Left hindlimb (tissue), 1 donor: Measurements from ENCODE around the gene NATD1.

Source experiments
- DNase-seq: peaks from one replicate; pipeline ENCODE4 v3.0.0-alpha.2; 2018

Gene NATD1

GRCh38 chr17:21252796-21253645 lies at the start of gene NATD1:
TSS of gene NATD1 (minus strand) at chr17:21253410. CDS start at chr17:21253264, 146 bp downstream.
- peak; percentile 87 for DNase-seq

GRCh38 chr17:21301593-21302550 lies 48.7 kb upstream of the NATD1 start:
- DNase-seq, result no peak

DNA sequence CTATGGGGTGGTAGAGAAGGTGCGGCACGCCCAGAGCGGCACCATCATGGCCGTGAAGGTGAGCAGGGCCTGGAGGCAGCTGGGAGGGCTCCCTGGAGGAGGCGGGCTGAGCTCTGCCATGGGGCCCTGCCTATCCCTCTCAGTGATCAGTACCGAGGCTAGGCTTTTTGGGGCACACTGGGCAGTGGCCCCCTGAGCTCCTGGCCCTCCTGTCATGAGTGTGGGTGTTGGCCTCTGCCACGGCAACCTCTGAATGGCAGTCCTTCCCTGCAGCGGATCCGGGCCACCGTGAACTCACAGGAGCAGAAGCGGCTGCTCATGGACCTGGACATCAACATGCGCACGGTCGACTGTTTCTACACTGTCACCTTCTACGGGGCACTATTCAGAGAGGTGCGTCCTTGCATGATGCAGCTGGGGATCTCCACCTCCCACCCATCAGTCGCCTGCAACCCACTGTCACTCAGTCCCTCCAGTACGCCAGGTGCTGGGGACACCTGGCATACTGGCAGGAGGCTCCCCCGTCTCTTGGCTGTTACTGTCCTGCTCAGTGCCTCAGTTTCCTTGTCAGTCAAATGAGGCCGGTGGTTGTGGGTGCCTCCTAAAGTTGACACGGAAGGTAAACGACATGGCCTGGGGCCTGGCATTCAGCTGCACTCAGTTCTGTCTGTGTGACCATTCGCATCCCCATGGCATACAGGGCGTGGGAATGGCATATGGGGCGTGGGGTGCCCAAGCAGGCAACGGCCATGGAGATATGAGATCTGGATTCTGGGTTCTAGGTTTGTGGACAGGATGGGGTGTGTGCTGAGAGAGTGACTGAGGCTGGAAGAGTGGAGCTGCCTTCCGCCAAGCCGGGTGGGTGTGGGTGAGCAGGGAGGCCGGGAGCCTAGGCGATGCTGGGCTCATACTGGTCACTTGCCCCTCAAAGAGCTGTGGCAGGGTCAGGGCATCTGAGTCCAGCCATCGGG lies 47.7 kb upstream of the NATD1 start:
- no peak for DNase-seq

DNA sequence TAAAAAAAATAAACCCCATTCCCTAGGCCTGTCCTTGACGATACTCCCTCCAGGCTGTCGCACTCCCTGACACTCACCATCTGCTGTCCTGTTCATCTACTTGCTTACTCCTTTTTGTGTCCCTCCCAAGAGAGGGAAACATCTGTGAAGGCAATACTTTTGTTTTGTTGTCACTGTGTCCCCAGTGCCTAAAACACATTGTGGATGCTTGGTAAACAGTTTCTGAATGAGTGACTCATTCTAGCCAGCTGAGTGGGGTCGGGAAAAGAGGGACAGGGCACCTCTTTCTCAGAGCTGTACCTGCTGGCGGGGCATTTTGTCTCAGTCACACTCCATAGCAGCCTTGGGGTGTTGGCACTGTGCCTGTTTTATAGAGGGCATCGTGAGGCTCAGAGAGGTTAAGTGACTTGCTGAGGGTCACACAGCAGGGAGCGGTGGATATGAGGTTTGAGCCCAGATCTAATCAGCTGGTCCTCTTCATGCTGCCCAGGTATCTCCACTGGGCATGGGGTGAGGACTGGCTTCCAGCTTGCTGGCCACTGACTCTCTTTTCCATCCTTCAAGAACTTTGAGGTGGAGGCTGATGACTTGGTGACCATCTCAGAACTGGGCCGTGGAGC lies 46.9 kb upstream of the NATD1 start:
- no peak for DNase-seq

- DNase-seq, result no peak
These were observed 45.8 kb upstream of the NATD1 start for GRCh38 chr17:21298983-21299519.

GRCh38 chr17:21298056-21298982 lies 45.1 kb upstream of the NATD1 start:
- DNase-seq, result no peak

DNA sequence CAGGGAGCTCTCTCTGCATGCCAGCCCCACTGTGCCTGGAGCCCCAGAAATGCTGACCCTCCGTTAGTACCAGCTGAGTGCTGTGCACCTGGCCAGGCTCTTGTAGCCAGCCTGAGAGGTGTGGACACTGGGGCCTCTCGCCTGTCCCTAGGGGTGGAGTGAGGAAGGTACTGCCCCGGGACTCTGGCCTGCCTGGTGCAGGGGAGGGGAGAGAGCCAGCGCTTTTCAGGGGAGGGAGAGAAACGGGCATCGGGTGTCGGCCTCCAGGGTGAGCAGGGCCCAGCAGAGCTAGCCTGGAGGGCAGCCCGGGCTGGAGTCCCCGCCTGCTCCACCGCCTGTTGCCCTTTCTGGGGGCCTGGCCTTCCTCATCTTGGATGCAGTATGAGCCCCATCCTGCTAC lies 44.4 kb upstream of the NATD1 start:
- DNase-seq, result no peak

GRCh38 chr17:21297026-21297520 lies 43.9 kb upstream of the NATD1 start:
- DNase-seq, result no peak

DNA sequence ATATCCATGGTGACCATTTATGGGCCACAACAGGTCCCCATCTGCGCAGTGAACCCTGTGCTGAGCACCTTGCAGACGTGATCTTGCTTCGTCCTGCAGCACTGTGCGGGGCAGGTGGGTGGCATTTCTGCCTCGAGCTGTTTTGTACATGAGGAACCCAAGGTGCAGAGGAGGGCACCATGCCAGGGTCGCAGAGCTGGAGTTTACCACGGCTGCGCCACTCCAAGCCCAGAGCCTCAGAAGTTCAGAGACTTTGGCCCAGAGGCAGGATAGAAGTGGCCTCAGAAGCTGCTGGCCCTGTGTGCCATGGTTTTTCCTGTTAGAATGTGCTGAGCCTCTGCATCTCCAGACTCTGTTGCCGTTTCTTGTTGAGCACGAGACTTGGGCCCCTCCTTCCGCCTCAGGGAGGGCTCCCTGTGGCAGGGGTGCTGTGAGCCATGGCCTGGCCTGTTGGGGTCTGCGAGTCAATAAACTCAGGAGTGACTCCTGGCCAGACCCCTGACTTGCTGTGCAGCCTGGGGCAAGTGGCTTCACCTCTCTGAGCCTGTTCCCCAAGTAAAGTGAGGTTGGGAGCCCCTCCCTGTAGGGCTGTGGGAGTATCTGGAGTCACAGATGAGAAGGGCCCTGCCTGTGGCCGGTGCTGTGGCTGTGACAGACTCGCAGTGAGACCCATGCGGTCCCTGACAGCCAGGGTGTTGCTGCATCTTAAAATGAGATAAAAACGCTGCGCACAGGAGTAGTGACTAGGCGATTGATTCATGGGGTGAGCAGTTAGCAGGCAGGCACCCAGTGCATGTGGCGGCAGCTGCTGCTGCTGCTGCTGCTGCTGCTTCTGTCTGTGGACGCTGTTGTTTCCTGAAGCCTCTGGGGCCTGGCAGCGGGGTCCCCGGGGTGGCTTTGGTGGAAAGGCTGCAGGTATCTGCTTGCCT lies 43.2 kb upstream of the NATD1 start:
- no peak for DNase-seq

- DNase-seq, result no peak
These were observed 42.1 kb upstream of the NATD1 start for GRCh38 chr17:21295036-21295952.

- DNase-seq, result no peak
These were observed 41.3 kb upstream of the NATD1 start for GRCh38 chr17:21294321-21295035.

GRCh38 chr17:21293831-21294210 lies 40.6 kb upstream of the NATD1 start:
- DNase-seq, result no peak

DNA sequence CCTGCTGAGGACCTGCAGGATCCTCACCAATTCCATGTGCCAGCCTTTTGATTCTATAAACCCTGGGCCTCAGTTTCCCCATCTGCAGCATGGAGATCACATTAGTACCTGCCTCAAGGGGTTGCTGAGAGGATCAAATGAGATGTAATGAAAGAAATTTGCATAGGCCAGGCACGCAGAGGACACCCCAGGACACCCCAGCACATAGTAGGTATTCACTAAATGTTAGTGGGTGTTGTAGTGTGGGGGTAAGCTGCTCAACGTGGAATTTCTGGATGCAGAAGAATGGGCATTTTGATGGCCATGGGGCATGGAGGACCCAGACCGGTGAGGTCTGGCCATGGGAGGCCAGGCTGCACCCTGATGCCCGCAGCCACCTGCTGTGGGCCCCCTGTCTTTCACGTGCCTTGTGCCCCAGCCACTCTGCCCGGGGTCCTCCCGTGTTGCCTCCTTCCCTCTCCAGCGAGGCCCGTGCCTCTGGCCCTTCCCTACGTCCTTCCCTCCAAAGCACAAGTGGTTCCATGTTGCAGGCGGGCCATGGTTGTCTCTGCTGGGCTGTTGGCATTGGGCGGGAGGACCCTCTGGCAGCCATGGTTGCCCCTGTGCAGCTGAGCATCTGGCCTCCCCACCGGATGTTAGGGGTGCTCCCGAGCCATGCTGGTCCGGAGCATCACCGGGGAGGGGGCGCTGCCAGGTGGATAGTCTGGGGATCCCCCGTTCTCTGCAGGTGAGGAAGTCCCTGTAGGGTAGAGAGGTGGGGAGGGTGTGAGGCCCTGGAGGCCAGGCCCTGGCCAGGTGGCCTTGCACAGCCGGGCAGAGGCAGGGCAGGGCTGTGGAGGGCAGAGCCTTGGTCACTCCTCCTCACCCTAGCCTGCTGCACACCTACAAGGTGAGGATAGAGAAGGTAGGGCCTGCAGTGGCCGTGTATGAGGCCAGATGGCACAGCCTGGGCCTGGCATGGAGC lies 39.9 kb upstream of the NATD1 start:
- no peak for DNase-seq

DNA sequence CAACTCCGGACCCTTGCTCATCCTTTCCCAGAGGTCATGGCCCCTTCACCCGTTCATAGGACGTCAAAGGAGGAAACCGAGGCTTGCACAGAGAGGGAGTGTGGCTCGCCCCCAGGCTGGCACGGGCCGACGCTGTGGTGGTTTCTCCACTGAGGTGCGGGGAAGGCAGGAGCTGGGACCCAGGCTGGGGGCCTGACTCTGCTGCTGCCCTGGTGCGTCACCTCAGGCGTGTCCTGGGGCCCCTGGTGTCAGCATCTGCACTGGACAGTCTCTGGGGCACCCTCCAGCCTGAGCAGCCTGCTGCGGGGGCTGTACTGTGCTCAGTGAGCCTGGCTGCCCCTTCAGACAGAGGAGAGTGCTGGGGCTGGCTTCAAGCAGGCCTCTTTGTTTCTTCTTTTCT lies 38.7 kb upstream of the NATD1 start:
- DNase-seq, result no peak

DNA sequence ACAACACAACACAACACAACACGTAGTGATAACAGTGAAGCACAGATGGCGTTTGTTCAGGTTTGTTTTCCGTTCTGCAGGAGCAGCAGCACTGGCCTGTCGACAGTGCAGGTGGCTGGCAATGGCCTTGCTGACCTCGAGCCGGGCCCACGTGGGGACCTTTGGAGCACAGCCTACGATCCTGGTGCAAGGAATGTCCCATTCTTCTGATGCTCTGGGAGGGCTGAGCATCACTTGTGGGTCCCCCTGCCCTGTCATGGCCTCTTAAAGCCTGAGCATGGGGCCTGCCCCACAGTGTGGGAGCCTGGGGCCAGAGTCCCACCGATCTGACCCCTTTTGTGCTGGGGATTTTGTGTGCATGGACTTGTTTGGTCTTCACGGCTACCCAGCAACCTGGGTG lies 38.1 kb upstream of the NATD1 start:
- DNase-seq, result no peak

GRCh38 chr17:21289902-21290571 lies 36.8 kb upstream of the NATD1 start:
- no peak for DNase-seq
